Measurements from ENCODE around the gene SUSD4. TPM values are rescaled to one million over a fixed set of nuclear protein-coding genes. Genes with fewer than 3 reads are reported as not detected.

Gene SUSD4
- total RNA-seq, 1 experiment from 2014 or later, result 3.5 TPM

DNA sequence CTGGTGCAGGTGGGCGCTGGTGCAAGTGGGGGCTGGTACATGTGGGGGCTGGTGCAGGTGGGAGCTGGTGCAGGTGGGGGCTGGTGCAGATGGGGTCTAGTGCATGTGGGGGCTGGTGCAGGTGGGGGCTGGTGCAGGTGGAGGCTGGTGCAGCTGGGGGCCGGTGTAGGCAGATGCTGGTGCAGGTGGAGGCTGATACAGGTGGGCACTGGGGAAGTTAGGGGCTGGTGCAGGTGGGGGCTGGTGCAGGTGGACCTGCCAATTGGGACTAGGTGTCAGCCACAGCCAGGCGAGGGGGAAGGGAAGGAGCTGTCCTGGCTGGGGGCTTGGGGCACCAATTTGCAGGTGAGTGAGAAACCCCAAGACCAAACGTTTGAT lies 174.5 kb downstream of the SUSD4 start:
- H3K9ac ChIP-seq (ENCODE audit: extremely low read depth, insufficient read length, low read length), result no peak overlapping the region
- WGBS (ENCODE audit: extremely low coverage, insufficient read length, low lambda C conversion rate), result no CpG with 5 or more reads among the region's 4 CpGs

More for the DNA sequence above, 174.5 kb downstream of the SUSD4 start:
- Histone ChIP-seq H3T11ph (ENCODE audit: low read length) (no peak overlapping the region), H3K4me1 (ENCODE audit: insufficient read depth, low read length) (no peaks in the 10 kb centered on the region), H3K79me1 (ENCODE audit: insufficient read depth, low read depth, low read length, poor library complexity, severe bottlenecking) (no peaks in the 10 kb centered on the region), H3K18ac (ENCODE audit: insufficient read length, low read depth, low read length) (no peak overlapping the region), H2BK15ac (ENCODE audit: low read depth, low read length) (no peak overlapping the region), H4K8ac (replicated peaks; ENCODE audit: insufficient read length, low read depth, low read length) (no peak overlapping the region), H2BK12ac (ENCODE audit: insufficient read length, low read depth, low read length) (no peak overlapping the region), H4K91ac (ENCODE audit: insufficient read length, low read depth, low read length) (no peak overlapping the region), H3K4ac (ENCODE audit: low read depth, low read length) (no peak overlapping the region), H3K9me3 (ENCODE audit: control insufficient read depth, low read depth, low read length) (no peaks in the 10 kb centered on the region), H2BK120ac (ENCODE audit: low read depth, low read length, poor library complexity, severe bottlenecking) (no peak overlapping the region), H2AK5ac (ENCODE audit: insufficient read length, low read length) (no peak overlapping the region), H4K20me1 (ENCODE audit: control insufficient read depth, insufficient read depth, insufficient read length) (no peaks in the 10 kb centered on the region), H3K23me2 (ENCODE audit: insufficient read length, low read depth, low read length, poor library complexity, severe bottlenecking) (no peaks in the 10 kb centered on the region), H3K14ac (ENCODE audit: insufficient read depth, low read length) (no peak overlapping the region), H3K56ac (ENCODE audit: insufficient read length, low read depth, low read length) (no peak overlapping the region), H3K27ac (ENCODE audit: insufficient read length, low read depth, low read length) (no peak overlapping the region), H4K5ac (ENCODE audit: insufficient read length, low read depth, low read length) (no peak overlapping the region), H3K23ac (ENCODE audit: insufficient read length, low read depth, low read length) (no peak overlapping the region), H3K27me3 (ENCODE audit: insufficient read depth, low read length) (no peaks in the 10 kb centered on the region), H2BK20ac (ENCODE audit: low read depth, low read length, poor library complexity, severe bottlenecking) (no peak overlapping the region), H3K4me2 (ENCODE audit: insufficient read depth, insufficient read length, low read length) (no peak overlapping the region), H3K79me2 (ENCODE audit: insufficient read depth, low read length) (no peaks in the 10 kb centered on the region), H2BK5ac (ENCODE audit: insufficient read length, low read length) (no peak overlapping the region), H2AFZ (ENCODE audit: low read length) (no peak overlapping the region)
- Mint-ChIP-seq H3K36me3 (ENCODE audit: insufficient read depth in 1 of 3, low read depth in 3 of 3) (no peaks in the 10 kb centered on the region), H3K4me1 (no peaks in the 10 kb centered on the region; a peak in 1 of 4 replicates), H3K27ac (peak overlapping the region in 1 of 3 experiments; percentile 49; a peak in 1 of 7 replicates), H3K27me3 (ENCODE audit: low read depth) (peaks cover 20% of the 10 kb centered on the region), H3K4me3 (no peak overlapping the region), H3K9me3 (no peaks in the 10 kb centered on the region)
- no peak for DNase-seq
- TF ChIP-seq, protein P1, sequence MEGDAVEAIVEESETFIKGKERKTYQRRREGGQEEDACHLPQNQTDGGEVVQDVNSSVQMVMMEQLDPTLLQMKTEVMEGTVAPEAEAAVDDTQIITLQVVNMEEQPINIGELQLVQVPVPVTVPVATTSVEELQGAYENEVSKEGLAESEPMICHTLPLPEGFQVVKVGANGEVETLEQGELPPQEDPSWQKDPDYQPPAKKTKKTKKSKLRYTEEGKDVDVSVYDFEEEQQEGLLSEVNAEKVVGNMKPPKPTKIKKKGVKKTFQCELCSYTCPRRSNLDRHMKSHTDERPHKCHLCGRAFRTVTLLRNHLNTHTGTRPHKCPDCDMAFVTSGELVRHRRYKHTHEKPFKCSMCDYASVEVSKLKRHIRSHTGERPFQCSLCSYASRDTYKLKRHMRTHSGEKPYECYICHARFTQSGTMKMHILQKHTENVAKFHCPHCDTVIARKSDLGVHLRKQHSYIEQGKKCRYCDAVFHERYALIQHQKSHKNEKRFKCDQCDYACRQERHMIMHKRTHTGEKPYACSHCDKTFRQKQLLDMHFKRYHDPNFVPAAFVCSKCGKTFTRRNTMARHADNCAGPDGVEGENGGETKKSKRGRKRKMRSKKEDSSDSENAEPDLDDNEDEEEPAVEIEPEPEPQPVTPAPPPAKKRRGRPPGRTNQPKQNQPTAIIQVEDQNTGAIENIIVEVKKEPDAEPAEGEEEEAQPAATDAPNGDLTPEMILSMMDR (conservative IDR thresholded peaks at IDR 0.05), result no peak
